Effector memory CD8-positive, alpha-beta T cell (primary cell): ENCODE results near the gene SGMS1.

Source experiments
- ATAC-seq: fragments of 150-1000 bp; cut with Tn5 transposase; replicated peaks from 2 replicates; pipeline ENCODE4 v1.10.0; 2021; ENCODE audit warnings: mild to moderate bottlenecking, moderate library complexity
- DNase-seq, 3 experiments: peaks; one replicate each; pipeline ENCODE4 v3.0.0; 2021
- H3K27ac Mint-ChIP-seq, 2 donors: one replicate each; pipeline ENCODE4 v1.8.0; 2022; ENCODE audit warnings: mild to moderate bottlenecking in 2 of 2, mixed read lengths in 2 of 2, moderate library complexity in 2 of 2
- H3K27me3 Mint-ChIP-seq, 2 donors: one replicate each; pipeline ENCODE4 v1.8.0; 2022; ENCODE audit warnings: mixed read lengths in 2 of 2
- H3K36me3 Mint-ChIP-seq: one replicate; pipeline ENCODE4 v1.8.0; 2022; ENCODE audit warnings: mild to moderate bottlenecking, moderate library complexity, mixed read lengths; ENCODE audit not compliant: insufficient read depth
- H3K4me1 Mint-ChIP-seq, 2 donors: one replicate each; pipeline ENCODE4 v1.8.0; 2022; ENCODE audit warnings: low read depth in 2 of 2, mixed read lengths in 2 of 2
- H3K4me3 Mint-ChIP-seq, 2 donors: one replicate each; pipeline ENCODE4 v1.8.0; 2022; ENCODE audit warnings: mild to moderate bottlenecking in 2 of 2, mixed read lengths in 2 of 2, moderate library complexity in 2 of 2
- H3K9me3 Mint-ChIP-seq, 2 donors: one replicate each; pipeline ENCODE4 v1.8.0; 2022; ENCODE audit warnings: mixed read lengths in 2 of 2

The SGMS1 gene

DNA sequence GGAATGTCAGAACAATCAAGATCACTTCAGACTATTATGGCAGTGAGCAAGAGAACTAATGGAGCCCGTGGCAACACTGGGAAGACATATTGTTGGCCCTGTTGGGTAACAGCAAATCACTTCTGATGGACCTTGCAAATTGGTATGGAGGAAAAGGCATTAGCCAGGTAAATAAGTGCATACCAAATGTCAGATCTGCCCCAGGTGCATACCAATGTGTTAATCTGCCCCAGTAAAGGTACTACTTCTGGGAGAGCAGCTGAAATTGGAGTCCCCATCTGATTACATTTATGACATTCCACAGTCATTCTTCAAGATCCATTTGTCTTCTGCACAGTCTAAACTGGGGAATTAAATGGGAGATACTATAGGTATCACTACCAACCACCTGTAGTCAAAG lies 3.7 kb upstream of the SGMS1 start:
- ATAC-seq = no peak
- Mint-ChIP-seq H3K9me3 (no peaks in the 10 kb centered on the region), H3K27ac (no peak overlapping the region), H3K4me1 (peaks cover 8 to 12% of the 10 kb centered on the region in 2 donors), H3K4me3 (no peak overlapping the region), H3K36me3 (peaks cover 35% of the 10 kb centered on the region), H3K27me3 (no peaks in the 10 kb centered on the region)
- no peak for DNase-seq

DNA sequence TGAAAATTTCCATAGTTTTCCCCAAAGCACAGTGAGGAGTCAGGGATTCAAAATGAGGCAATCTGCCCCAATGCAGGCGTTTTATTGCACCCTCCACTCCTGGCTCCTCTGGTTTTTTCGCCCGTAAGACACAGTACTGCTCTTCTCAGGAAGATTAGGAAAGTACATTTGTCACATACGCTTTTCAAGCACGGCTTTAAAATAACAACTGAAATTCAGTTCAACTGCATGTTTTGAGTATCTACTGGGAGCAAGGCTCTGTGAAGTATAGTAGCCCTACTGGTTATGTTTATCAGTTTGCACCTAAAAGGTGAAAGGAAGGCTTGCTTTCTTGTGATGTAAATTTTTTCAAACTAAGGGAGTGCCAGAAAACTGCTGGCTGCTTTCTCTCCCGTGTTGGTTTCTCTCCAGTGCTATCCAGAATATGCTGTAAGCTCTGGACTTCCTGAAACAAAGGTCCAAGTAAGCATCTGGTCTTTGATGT lies 1.9 kb upstream of the SGMS1 start:
- Mint-ChIP-seq H3K27me3 (no peaks in the 10 kb centered on the region), H3K9me3 (no peaks in the 10 kb centered on the region), H3K4me3 (peak overlapping the region; percentile 96 to 97), H3K4me1 (peaks cover 15 to 27% of the 10 kb centered on the region in 2 donors), H3K36me3 (peaks cover 42% of the 10 kb centered on the region), H3K27ac (peak overlapping the region; percentile 95 to 98)
- DNase-seq (no peak), ATAC-seq (no peak)

- Mint-ChIP-seq H3K4me3 (peak overlapping the region; percentile 96 to 97), H3K27ac (peak overlapping the region; percentile 95 to 98), H3K36me3 (peaks cover 42% of the 10 kb centered on the region), H3K9me3 (no peaks in the 10 kb centered on the region), H3K27me3 (no peaks in the 10 kb centered on the region), H3K4me1 (peaks cover 17 to 34% of the 10 kb centered on the region in 2 donors)
- DNase-seq (peak; percentile 55 to 61 (median 60)), ATAC-seq (peak; percentile 42)
These were observed 1.2 kb upstream of the SGMS1 start for GRCh38 chr10:50624866-50625501.

DNA sequence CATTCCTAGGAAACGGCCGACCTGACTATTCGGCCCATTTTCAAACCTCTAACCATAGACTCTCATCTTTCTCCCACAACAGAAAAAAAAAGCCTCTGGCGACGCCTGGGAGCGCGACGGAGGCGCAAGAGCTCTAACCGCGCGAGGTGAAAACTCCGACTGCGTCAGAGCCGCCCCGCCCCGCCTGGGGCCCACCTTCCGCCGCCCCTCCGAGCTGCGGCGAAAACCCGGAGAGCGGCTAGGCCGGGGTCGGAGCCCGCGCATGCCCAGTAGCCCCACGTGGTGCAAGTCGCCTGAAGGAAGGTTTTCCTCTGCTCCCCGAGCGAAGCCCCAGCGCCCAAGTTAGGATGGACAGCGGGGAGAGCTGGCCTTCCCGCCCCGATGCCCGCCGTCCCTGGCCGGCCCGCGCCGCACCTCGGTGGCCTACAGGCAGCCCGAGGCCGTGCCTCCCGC lies 683 bp upstream of the SGMS1 start:
- H3K36me3 Mint-ChIP-seq = peaks cover 42% of the 10 kb centered on the region
- H3K4me3 Mint-ChIP-seq = peak overlapping the region; percentile 96 to 97
- peak overlapping the region; percentile 95 to 98 for H3K27ac Mint-ChIP-seq
- H3K27me3 Mint-ChIP-seq = no peaks in the 10 kb centered on the region
- H3K4me1 Mint-ChIP-seq = peaks cover 22 to 39% of the 10 kb centered on the region in 2 donors
- no peaks in the 10 kb centered on the region for H3K9me3 Mint-ChIP-seq
- ATAC-seq (peak; percentile 69), DNase-seq (peak; percentile 95 to 96 (median 95))

DNA sequence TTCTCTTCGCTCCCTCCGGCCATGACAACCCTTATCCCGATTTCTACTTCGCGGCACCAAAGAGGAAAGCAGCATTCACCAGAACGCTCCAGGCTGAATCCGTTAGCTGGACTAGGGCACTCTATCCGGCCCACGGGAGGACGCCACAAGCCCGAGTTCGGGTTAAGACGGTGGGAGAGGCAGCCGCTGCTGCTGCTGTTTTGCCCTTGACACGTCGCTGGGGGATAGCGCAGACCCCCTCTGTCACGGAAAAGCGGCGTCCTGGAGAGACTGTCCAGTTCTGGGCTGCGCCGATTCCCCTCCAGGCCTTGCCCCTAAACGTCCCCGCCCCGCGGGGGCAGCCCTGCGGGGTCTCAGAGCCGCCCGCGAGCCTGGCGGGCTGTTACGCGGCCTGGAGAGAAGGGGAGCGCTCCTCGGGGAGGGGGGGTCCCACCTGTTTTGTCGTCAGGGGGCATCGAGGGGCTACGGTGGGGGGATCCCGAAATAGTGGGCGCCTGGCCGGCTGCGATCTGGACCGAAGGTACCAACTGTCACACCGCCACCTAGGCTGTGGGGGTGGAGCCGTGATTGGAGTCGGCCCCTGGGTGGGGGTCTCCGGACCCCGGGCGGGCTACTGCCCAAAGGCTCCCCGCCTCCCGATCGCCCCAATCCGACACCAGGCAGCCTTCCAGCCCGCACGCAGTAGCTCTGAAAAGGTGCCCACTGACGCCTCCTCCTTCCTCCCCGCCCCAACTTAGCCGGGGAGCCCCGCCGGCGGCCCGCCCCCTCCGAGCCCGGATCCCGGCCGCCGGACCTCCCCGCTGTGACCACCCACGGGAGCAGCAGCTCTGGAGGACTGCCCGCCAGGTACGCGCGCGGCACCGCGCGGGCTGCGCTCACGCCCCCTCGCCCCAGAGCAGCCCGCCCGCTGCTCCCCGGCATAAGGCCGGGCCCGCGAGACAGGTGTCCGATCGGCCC lies 772 bp downstream of the SGMS1 start:
- Mint-ChIP-seq H3K36me3 (peaks cover 45% of the 10 kb centered on the region), H3K4me3 (peak overlapping the region; percentile 96 to 97), H3K9me3 (no peaks in the 10 kb centered on the region), H3K27me3 (no peaks in the 10 kb centered on the region), H3K27ac (peak overlapping the region; percentile 95 to 98), H3K4me1 (peaks cover 32 to 47% of the 10 kb centered on the region in 2 donors)
- peak; percentile 41 to 50 (median 48) for DNase-seq
- ATAC-seq = peak; percentile 16

DNA sequence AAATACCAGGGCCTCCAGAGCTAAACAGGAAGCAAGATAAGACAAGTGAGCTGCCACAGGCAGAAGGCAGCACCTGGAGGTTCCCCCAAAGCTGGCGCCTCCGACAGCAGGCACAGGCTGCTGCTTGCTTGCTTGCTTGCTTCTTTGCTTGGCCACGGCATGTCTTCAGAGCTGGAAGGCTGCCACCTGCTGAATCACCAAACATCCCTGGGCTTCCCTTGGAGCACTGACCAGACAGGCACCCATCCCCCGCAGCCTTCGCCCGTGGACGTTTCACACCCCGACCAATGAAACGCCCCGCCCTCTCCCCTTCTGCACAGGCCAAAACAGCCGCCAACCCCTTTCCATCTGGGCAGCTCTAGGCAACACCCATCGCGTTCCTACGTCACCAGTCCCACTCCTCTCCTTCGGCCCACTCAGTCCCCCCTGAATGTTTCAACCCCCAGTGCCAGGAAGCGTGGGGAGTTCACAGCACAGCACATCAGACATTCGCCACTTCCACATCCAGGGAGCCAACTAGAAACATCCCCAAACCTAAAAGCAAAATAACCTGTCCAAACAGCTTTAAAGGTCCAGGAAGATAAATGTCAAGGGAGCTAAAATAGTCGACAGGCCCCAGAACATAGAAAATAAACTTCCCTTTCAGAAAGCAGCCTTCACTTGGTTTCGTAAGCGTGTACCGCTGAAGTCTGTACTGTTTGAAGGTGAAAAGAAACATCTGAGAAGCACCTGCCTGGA lies 1.6 kb downstream of the SGMS1 start:
- no peaks in the 10 kb centered on the region for H3K9me3 Mint-ChIP-seq
- H3K36me3 Mint-ChIP-seq = peaks cover 45% of the 10 kb centered on the region
- H3K27ac Mint-ChIP-seq = peak overlapping the region; percentile 95 to 98
- ATAC-seq = peak; percentile 27
- DNase-seq = peak; percentile 50 to 59 (median 55)
- peak overlapping the region; percentile 96 to 97 for H3K4me3 Mint-ChIP-seq
- peaks cover 33 to 49% of the 10 kb centered on the region in 2 donors for H3K4me1 Mint-ChIP-seq
- H3K27me3 Mint-ChIP-seq = no peaks in the 10 kb centered on the region

DNA sequence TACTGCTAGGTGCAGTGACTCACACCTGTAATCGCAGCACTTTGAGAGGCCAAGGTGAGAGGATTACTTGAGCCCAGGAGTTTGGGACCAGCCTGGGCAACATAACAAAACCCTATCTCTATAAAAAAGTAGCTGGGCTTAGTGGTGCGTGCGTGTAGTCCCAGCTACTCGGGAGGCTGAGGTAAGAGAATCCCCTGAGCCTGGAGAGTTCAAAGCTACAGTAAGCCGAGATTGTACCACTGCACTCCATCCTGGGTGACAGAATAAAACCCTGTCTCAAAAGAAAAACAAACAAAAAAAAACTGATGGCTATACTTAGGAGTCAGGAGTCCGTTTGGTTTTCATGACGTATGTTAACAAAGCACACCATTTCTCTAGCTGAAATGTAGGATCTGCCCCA lies 2.9 kb downstream of the SGMS1 start:
- Mint-ChIP-seq H3K27ac (peak overlapping the region; percentile 95 to 98), H3K36me3 (peaks cover 41% of the 10 kb centered on the region), H3K9me3 (no peaks in the 10 kb centered on the region), H3K4me3 (peak overlapping the region; percentile 96 to 97), H3K4me1 (peaks cover 33 to 53% of the 10 kb centered on the region in 2 donors), H3K27me3 (no peaks in the 10 kb centered on the region)
- DNase-seq (no peak), ATAC-seq (no peak)

DNA sequence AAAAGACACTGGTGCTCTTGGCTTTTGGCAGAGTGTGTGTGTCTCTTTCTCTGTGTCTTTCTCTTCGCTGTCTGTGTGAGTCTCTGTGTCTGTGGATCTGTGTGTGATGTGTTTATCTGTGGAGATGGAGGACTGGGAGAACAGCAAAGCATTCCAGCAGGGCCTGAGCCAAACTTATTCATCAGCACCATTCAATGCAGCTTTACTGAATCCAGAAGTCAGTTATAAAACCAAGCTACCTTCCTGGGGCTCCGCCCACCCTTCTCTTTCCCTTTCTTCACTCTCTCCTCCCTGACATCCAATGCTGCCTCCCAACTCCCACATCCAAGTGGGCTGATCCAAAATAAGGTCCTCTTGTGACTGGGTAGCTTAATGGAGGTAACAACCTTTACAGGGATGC lies 3.9 kb downstream of the SGMS1 start:
- H3K9me3 Mint-ChIP-seq = no peaks in the 10 kb centered on the region
- ATAC-seq (no peak), DNase-seq (no peak)
- peaks cover 32% of the 10 kb centered on the region for H3K36me3 Mint-ChIP-seq
- H3K4me3 Mint-ChIP-seq = no peak overlapping the region
- H3K27ac Mint-ChIP-seq = peak overlapping the region; percentile 19 to 98
- no peaks in the 10 kb centered on the region for H3K27me3 Mint-ChIP-seq
- H3K4me1 Mint-ChIP-seq = peaks cover 31 to 53% of the 10 kb centered on the region in 2 donors

DNA sequence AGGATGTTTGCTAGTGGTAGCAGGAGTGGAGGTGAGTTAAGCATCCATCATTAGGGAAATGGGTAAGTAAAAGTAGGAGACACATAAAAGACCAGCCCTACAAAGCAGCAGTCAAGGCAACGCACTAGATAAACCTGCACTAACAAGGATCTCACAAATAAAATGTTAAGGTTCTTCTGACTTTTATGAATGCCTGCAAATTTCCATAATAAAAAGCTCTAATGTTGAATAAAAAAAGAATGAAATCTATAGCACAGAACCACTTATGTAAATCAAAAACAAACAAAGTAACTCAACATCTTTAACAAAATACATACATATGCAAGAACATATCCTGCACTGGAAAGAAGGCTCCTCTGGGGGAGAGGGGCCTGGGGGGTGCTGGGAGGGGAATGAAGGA lies 4.6 kb downstream of the SGMS1 start:
- Mint-ChIP-seq H3K4me3 (no peak overlapping the region), H3K27me3 (no peaks in the 10 kb centered on the region), H3K27ac (peak overlapping the region in 1 of 2 donors; percentile 57), H3K4me1 (peaks cover 36 to 56% of the 10 kb centered on the region in 2 donors), H3K36me3 (peaks cover 32% of the 10 kb centered on the region), H3K9me3 (no peaks in the 10 kb centered on the region)
- ATAC-seq (no peak), DNase-seq (no peak)

DNA sequence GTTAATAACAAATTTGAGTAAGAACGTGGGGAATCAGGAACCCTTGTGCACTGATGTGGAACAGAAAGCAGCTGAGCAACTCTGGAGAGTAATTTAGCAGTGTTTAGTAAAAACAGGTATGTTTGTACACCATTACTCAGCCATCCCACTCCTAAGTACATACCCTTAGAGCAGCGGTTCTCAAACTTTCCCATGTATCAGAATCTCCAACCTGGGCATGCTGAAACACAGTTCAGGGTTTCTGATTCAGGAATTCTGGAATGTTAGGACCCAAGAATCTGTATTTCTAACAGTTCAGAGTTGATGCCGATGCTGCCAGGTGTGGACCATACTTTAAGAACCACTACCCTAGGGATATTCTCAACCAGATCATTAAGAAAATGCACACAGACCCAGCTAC lies 5.1 kb downstream of the SGMS1 start:
- Mint-ChIP-seq H3K36me3 (peaks cover 27% of the 10 kb centered on the region), H3K9me3 (no peaks in the 10 kb centered on the region), H3K4me1 (peaks cover 37 to 56% of the 10 kb centered on the region in 2 donors), H3K27me3 (no peaks in the 10 kb centered on the region), H3K27ac (peak overlapping the region in 1 of 2 donors; percentile 57), H3K4me3 (no peak overlapping the region)
- DNase-seq = no peak
- ATAC-seq = no peak

DNA sequence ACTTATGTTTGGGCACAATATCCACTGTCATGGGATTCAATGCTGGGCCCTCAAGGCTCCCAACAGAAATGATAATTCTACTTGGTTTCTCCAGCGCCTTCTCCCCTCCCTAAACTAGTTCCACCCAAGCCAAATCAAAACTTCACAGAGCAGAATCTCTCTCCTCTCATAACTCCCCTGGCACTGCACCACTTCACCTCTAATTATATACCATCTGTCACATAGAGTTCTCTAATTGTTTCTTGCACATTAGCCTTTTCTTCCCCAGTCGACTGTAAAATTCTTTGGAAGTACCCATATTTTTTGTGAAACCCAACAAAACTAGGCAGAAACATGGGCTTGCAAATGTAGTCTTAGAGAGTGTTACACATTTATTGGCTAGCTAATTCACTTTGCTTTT lies 8.1 kb downstream of the SGMS1 start:
- Mint-ChIP-seq H3K36me3 (peaks cover 9% of the 10 kb centered on the region), H3K9me3 (no peaks in the 10 kb centered on the region), H3K4me3 (no peak overlapping the region), H3K27ac (no peak overlapping the region), H3K4me1 (peaks cover 47 to 59% of the 10 kb centered on the region in 2 donors), H3K27me3 (no peaks in the 10 kb centered on the region)
- DNase-seq (no peak), ATAC-seq (no peak)

DNA sequence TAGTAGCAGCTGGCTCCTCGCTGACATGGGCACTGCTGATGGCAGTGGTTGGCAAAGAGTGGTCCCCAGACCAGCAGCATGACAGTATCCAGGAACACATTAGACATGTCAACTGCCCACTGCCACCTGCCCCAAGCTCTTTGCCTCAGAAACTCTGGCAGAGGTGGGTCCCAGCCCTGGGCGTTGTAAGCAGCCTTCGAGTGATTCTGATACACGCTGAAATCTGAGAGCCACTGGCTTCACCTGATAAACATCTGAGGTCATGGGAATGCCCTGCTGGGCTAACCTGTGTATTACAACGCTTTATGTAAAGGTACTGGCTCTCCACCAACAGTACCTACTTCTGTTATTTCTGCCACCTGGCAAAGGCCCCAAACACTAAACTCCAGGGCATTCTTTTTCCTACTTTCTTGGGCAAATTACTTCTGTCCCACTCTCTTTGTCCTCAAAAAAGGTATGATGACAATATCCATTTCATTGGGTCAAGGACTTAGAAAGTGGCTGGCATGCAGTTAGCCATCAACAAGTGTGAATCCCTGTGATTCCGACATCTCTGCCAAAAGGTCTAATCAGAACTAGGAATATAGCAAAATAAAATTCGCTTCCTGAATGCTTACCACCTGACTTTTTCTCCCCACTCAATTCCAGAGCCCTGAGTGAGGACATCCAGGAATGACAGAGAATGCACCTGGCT lies 9.2 kb downstream of the SGMS1 start:
- Mint-ChIP-seq H3K4me1 (peaks cover 48 to 58% of the 10 kb centered on the region in 2 donors), H3K27me3 (no peaks in the 10 kb centered on the region), H3K4me3 (no peak overlapping the region), H3K9me3 (no peaks in the 10 kb centered on the region), H3K36me3 (peaks cover 9% of the 10 kb centered on the region), H3K27ac (no peak overlapping the region)
- DNase-seq = peak in 2 of 3 experiments; percentile 19 to 21
- ATAC-seq = peak; percentile 82
